LNCAP (cell line): ENCODE data around the gene AKIRIN2.

Source experiments
- CTCF ChIP-seq: fragments of 450-650 bp; IDR thresholded peaks from 2 replicates; pipeline ENCODE4 v1.5.1; 2017; ENCODE audit warnings: mild to moderate bottlenecking

AKIRIN2 gene

GRCh38 chr6:87641065-87641692 is 60.9 kb downstream of the AKIRIN2 start:
- TF ChIP-seq CTCF: no peak

GRCh38 chr6:87639373-87639772 is 62.7 kb downstream of the AKIRIN2 start:
- no peak for TF ChIP-seq CTCF

- TF ChIP-seq CTCF: no peak
Measured at GRCh38 chr6:87637106-87637505, 64.9 kb downstream of the AKIRIN2 start.

- TF ChIP-seq CTCF: no peak
Measured at GRCh38 chr6:87636315-87636714, 65.7 kb downstream of the AKIRIN2 start.

- TF ChIP-seq CTCF: no peak
Measured at GRCh38 chr6:87633851-87634250, 68.2 kb downstream of the AKIRIN2 start.

GRCh38 chr6:87630746-87631145 is 71.3 kb downstream of the AKIRIN2 start:
- TF ChIP-seq CTCF: no peak

GRCh38 chr6:87628881-87629280 is 73.2 kb downstream of the AKIRIN2 start:
- TF ChIP-seq CTCF: no peak

- no peak for TF ChIP-seq CTCF
Measured at GRCh38 chr6:87628424-87628823, 73.6 kb downstream of the AKIRIN2 start.
